B cell (primary cell): Measurements from ENCODE around the gene MXRA8. TPM values are rescaled to one million over a fixed set of nuclear protein-coding genes. Genes with fewer than 3 reads are reported as not detected.

Experiments used
- ATAC-seq: fragments of 200-7000 bp; cut with Tn5 transposase; one replicate; pipeline ENCODE4 v1.10.0; 2021; ENCODE audit warnings: low read depth, mild to moderate bottlenecking, moderate number of reproducible peaks, moderate library complexity
- CTCF ChIA-PET: fragments of 350-600 bp; sonication (Branson Sonifier 250); formaldehyde crosslinking; loops from one replicate; lab custom pipeline; 2021; ENCODE audit warnings: antibody characterized with exemption, inconsistent platforms; lab: Charles Lee
- POLR2A ChIA-PET: fragments of 350-600 bp; sonication (Branson Sonifier 250); formaldehyde crosslinking; loops from one replicate; lab custom pipeline; 2021; ENCODE audit warnings: antibody characterized with exemption; lab: Charles Lee
- DNase-seq: peaks from one replicate; pipeline ENCODE4 v3.0.0; 2013
- H2AFZ ChIP-seq: 2 replicates; pipeline ENCODE4 v1.6.1; 2012; ENCODE audit warnings: mild to moderate bottlenecking, low read depth, low read length; ENCODE audit not compliant: insufficient read depth, poor library complexity, severe bottlenecking
- H3K27ac ChIP-seq, 2 donors: 1 replicate in 1 of 2; 2 replicates in 1 of 2; pipeline ENCODE4 v1.5.1; 2012 to 2013; ENCODE audit warnings: low read length in 2 of 2, mild to moderate bottlenecking in 2 of 2, moderate library complexity in 1 of 2
- H3K27me3 ChIP-seq, 4 experiments: fragments of 200-600 bp in 1 of 4; sonication (generic) in 1 of 4; replicated peaks in 1 of 4; 1 replicate in 2 of 4; 2 replicates in 2 of 4; pipeline versions ENCODE4 v1.6.1 to v1.7.0; 2013 to 2016; ENCODE audit warnings: low read length in 3 of 4, mild to moderate bottlenecking in 2 of 4, mixed read lengths in 1 of 4, moderate library complexity in 1 of 4; ENCODE audit not compliant: insufficient read depth in 4 of 4, control insufficient read depth in 3 of 4; ENCODE audit errors: control extremely low read depth in 1 of 4
- H3K36me3 ChIP-seq, 2 experiments: replicated peaks in 1 of 2; 1 replicate in 1 of 2; 2 replicates in 1 of 2; pipeline versions ENCODE4 v1.6.1 to v1.7.1; 2013; ENCODE audit warnings: low read length in 1 of 2; ENCODE audit not compliant: insufficient read depth in 2 of 2, control insufficient read depth in 1 of 2; ENCODE audit errors: control extremely low read depth in 1 of 2, extremely low read depth in 1 of 2
- H3K4me1 ChIP-seq, 2 donors: fragments of 200-600 bp in 1 of 2; sonication (generic) in 1 of 2; 1 replicate in 1 of 2; 2 replicates in 1 of 2; pipeline versions ENCODE4 v1.5.1 to v1.6.1; 2013 to 2017; ENCODE audit warnings: low read length in 2 of 2; ENCODE audit not compliant: control insufficient read depth in 2 of 2, insufficient read depth in 2 of 2
- H3K4me2 ChIP-seq: replicated peaks from 2 replicates; pipeline ENCODE3; 2012; ENCODE audit warnings: mild to moderate bottlenecking, low read depth, low read length; ENCODE audit not compliant: poor library complexity, severe bottlenecking
- H3K4me3 ChIP-seq, 5 experiments: fragments of 200-600 bp in 1 of 5; sonication (generic) in 1 of 5; 1 replicate in 3 of 5; 2 replicates in 2 of 5; pipeline versions ENCODE4 v1.5.1 to v1.7.0; 2011 to 2016; ENCODE audit warnings: low read length in 4 of 5, mild to moderate bottlenecking in 4 of 5, low read depth in 2 of 5, control low read depth in 1 of 5, moderate library complexity in 1 of 5; ENCODE audit not compliant: insufficient read depth in 1 of 5; ENCODE audit errors: control extremely low read depth in 1 of 5, extremely low read depth in 1 of 5
- H3K79me2 ChIP-seq: fragments of 200-600 bp; sonication (generic); one replicate; pipeline ENCODE4 v1.6.0; 2016; ENCODE audit warnings: low read length; ENCODE audit not compliant: control insufficient read depth, insufficient read depth
- H3K9ac ChIP-seq: fragments of 200-600 bp; sonication (generic); 2 replicates; pipeline ENCODE4 v1.6.1; 2017; ENCODE audit warnings: mild to moderate bottlenecking, low read length, moderate library complexity
- H3K9me3 ChIP-seq, 3 donors: one replicate each; pipeline versions ENCODE4 v1.6.1 to v1.7.1; 2013; ENCODE audit warnings: low read length in 2 of 3; ENCODE audit not compliant: control insufficient read depth in 2 of 3, insufficient read depth in 1 of 3; ENCODE audit errors: control extremely low read depth in 1 of 3
- H4K20me1 ChIP-seq: 2 replicates; pipeline ENCODE4 v1.6.0; 2012; ENCODE audit warnings: mild to moderate bottlenecking, low read length; ENCODE audit not compliant: insufficient read depth, control insufficient read depth, poor library complexity, severe bottlenecking
- H3K27ac Mint-ChIP-seq: one replicate; pipeline ENCODE4 v1.8.0; 2021; ENCODE audit warnings: mixed read lengths
- H3K27me3 Mint-ChIP-seq: one replicate; pipeline ENCODE4 v1.8.0; 2021; ENCODE audit warnings: mixed read lengths
- H3K4me1 Mint-ChIP-seq: one replicate; pipeline ENCODE4 v1.8.0; 2021; ENCODE audit warnings: mixed read lengths
- H3K4me3 Mint-ChIP-seq: one replicate; pipeline ENCODE4 v1.8.0; 2021; ENCODE audit warnings: mixed read lengths
- H3K9me3 Mint-ChIP-seq: one replicate; pipeline ENCODE4 v1.8.0; 2022; ENCODE audit warnings: mixed read lengths; ENCODE audit not compliant: insufficient read depth
- EZH2 ChIP-seq: IDR thresholded peaks from 2 replicates; pipeline ENCODE4 v1.6.1; 2012; ENCODE audit warnings: borderline replicate concordance, low read depth, mild to moderate bottlenecking, moderate library complexity, low read length; ENCODE audit not compliant: insufficient read depth, poor library complexity, severe bottlenecking
- whole genome bisulfite sequencing: methylation state at CpG from one replicate; pipeline ENCODE4 v1.1.5; 2013; ENCODE audit warnings: missing lambda C conversion rate; ENCODE audit not compliant: insufficient coverage; 5-methylcytosine and 5-hydroxymethylcytosine counted together
- intact Hi-C: fragments of 100-400 bp; cut with micrococcal nuclease; formaldehyde crosslinking; loops from one replicate; pipeline ENCODE4 v1.10.0; 2022
- polyA plus RNA-seq: library from polyadenylated mRNA; depleted of rRNA; stranded (reverse); fragments of >200 nt; gene quantifications from 2 replicates; pipeline ENCODE4 v1.2.3, GENCODE V29; 2012
- total RNA-seq, 2 donors: library from RNA; stranded (reverse); fragments of 120-200 nt in 1 of 2; gene quantifications; 1 replicate in 1 of 2; 2 replicates in 1 of 2; pipeline versions ENCODE4 v1.2.3 to v1.2.4, GENCODE V29; 2013 to 2022
- TF ChIP-seq, protein P1 (sequence below): fragments of 200-600 bp; IDR thresholded peaks from one replicate; pipeline ENCODE4 v1.8.0; 2022; ENCODE audit warnings: antibody characterized with exemption, mild to moderate bottlenecking

The MXRA8 gene
- total and polyA plus RNA-seq, 2 donors (not counting 1 experiment from before 2014, with no cell fraction given), result 0.10 TPM; not detected in 1

DNA sequence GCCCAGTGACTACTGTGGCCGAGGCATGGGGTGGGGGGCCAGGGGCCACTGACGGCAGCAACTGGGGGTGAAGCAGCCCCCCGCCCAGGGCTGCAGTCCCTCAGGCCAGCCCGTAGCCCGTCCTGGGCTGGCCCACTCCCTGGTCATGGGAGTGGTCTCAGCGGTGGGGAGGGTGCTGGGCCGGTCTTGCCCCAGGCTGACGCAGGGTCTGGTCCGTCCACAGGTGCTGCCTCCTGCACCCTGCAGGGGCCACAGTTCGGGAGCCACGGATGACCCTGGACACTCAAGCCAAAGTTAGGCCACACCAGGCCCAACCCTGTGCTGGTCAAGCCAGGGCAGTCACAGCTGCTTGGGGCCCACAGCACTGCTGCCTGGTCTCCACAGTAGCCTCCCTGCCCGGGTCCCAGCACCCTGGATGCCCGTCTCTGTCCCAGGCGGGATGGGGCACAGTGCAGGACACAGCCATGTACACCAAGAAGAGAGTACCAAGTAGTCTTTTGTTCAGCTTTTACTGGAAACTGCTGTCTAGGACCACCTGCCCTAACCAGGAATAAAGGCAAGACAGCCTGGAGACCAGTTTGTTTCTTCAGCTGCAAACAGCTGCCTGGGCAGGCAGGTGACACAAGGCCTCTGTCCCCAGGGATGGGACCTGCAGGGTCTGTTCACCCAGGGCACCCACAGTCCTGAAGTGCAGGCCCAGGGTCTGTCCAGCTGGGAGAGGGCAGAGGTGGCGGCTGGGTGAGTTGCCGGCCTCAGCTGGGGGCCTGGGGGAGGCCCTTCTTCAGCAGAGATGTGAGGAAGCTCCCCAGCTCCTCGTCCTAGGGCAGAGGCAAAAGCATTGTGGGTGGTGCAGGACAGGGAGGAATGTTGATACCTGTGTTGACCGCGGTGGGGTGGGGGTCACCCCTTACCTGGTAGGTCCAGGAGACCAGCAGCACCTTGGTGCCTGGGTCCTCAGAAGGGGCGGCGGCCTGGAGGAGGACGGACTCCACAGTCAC is 46.9 kb downstream of the MXRA8 start:
- H3K9ac ChIP-seq, result no peak overlapping the region
- Mint-ChIP-seq H3K9me3 (no peaks in the 10 kb centered on the region), H3K27ac (no peak overlapping the region), H3K4me3 (no peak overlapping the region), H3K27me3 (no peaks in the 10 kb centered on the region), H3K4me1 (peaks cover 12% of the 10 kb centered on the region)
- no peaks in the 10 kb centered on the region for H3K9me3 ChIP-seq
- H3K79me2 ChIP-seq, result peaks cover 17% of the 10 kb centered on the region
- no peak overlapping the region for H2AFZ ChIP-seq
- no peak overlapping the region for H3K27ac ChIP-seq
- H3K27me3 ChIP-seq, result no peaks in the 10 kb centered on the region
- peaks cover 15 to 19% of the 10 kb centered on the region in 2 donors for H3K4me1 ChIP-seq
- H3K4me3 ChIP-seq, result no peak overlapping the region
- no peak for DNase-seq
- intact Hi-C loops, result no loop called here
- no peak for TF ChIP-seq EZH2
- TF ChIP-seq, protein P1, sequence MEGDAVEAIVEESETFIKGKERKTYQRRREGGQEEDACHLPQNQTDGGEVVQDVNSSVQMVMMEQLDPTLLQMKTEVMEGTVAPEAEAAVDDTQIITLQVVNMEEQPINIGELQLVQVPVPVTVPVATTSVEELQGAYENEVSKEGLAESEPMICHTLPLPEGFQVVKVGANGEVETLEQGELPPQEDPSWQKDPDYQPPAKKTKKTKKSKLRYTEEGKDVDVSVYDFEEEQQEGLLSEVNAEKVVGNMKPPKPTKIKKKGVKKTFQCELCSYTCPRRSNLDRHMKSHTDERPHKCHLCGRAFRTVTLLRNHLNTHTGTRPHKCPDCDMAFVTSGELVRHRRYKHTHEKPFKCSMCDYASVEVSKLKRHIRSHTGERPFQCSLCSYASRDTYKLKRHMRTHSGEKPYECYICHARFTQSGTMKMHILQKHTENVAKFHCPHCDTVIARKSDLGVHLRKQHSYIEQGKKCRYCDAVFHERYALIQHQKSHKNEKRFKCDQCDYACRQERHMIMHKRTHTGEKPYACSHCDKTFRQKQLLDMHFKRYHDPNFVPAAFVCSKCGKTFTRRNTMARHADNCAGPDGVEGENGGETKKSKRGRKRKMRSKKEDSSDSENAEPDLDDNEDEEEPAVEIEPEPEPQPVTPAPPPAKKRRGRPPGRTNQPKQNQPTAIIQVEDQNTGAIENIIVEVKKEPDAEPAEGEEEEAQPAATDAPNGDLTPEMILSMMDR, result no peak
- POLR2A ChIA-PET, result no interaction called here
- no peak for ATAC-seq
- H3K36me3 ChIP-seq, result peaks cover 0 to 39% of the 10 kb centered on the region in 2 experiments
- no peak overlapping the region for H3K4me2 ChIP-seq
- H4K20me1 ChIP-seq, result peaks cover 16% of the 10 kb centered on the region
- CTCF ChIA-PET, result no interaction called here
- WGBS, result 93% methylated on average over 18 of the region's 22 CpGs

DNA sequence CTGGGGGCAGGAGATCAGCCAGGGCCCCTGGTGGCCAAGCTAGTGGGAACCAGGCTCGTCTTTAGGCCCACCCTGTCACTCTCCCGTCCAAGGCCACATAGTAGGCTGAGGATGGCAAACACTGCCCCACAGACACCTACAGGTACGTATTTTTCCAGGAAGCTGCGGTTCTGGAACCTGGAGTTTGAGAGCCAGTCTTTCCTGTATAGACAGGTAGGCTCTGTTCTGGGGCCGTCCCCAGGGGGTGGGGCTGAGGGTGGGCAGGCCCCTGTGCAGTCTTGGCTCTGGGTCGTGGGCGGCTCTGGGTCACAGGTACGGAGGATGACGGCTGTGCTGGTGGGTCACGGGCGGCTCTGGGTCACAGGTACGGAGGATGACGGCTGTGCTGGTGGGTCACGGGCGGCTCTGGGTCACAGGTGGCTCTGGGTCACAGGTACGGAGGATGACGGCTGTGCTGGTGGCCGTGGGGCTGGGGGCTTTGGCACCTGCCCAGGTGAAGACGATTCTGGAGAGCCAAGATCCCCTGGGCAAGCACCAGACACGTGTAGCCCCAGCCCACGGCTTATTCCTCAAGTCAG is 47.8 kb downstream of the MXRA8 start:
- WGBS, result 92% methylated on average over 21 of the region's 21 CpGs
- H3K9me3 ChIP-seq, result no peaks in the 10 kb centered on the region
- Mint-ChIP-seq H3K27me3 (no peaks in the 10 kb centered on the region), H3K27ac (no peak overlapping the region), H3K4me1 (peaks cover 20% of the 10 kb centered on the region), H3K4me3 (peak overlapping the region; percentile 49), H3K9me3 (no peaks in the 10 kb centered on the region)
- H3K4me3 ChIP-seq, result no peak overlapping the region
- H4K20me1 ChIP-seq, result peaks cover 24% of the 10 kb centered on the region
- H3K9ac ChIP-seq, result no peak overlapping the region
- ChIA-PET CTCF (no interaction called here), POLR2A (no interaction called here)
- DNase-seq (no peak), ATAC-seq (no peak)
- peaks cover 23% of the 10 kb centered on the region for H3K79me2 ChIP-seq
- H3K4me1 ChIP-seq, result peaks cover 23 to 27% of the 10 kb centered on the region in 2 donors
- H3K27ac ChIP-seq, result no peak overlapping the region
- H3K36me3 ChIP-seq, result peaks cover 0 to 39% of the 10 kb centered on the region in 2 experiments
- no peak overlapping the region for H2AFZ ChIP-seq
- intact Hi-C loops, result no loop called here
- TF ChIP-seq, protein P1, result no peak
- TF ChIP-seq EZH2, result no peak
- no peaks in the 10 kb centered on the region for H3K27me3 ChIP-seq
- H3K4me2 ChIP-seq, result no peak overlapping the region
